Measurements from ENCODE around the gene TUBGCP5.

TUBGCP5 gene

DNA sequence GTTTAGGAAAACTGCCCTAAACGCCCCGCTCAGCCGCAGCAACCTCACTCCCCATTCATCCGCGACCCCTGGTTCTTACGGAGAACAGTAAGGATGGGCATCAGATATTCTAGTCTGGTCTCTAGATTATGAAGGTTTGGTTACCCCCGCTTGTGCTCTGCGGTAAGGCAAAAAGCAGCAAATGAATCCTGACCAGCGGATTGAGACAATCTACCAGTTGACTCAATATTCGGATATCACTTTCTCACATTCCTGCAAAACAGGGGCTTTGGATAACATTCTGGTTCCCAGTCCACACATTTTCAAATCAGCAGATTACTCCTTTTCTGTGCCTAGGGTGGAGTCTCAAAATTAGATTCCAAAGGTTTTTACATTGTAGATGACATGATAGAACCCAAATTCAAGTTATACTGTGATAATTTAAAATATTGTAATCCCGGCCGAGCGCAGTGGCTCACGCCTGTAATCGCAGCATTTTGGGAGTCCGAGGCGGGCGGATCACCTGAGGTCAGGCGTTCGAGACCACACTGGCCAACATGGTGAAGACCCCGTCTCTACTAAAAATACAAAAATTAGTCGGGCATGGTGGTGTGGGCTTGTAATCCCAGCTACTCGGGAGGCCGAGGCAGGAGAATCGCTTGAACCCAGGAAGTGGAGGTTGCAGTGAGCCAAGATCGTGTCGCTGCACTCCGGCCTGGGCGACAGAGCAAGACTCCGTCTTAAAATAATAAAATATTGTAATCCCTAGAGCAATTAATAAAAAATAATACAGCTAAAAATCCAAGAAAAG lies 58.1 kb downstream of the TUBGCP5 start:
- peak overlapping the region; percentile 92 for H3K4me3 ChIP-seq (ENCODE audit: low read depth, low read length)
- no peak for DNase-seq (ENCODE audit: low read depth)

DNA sequence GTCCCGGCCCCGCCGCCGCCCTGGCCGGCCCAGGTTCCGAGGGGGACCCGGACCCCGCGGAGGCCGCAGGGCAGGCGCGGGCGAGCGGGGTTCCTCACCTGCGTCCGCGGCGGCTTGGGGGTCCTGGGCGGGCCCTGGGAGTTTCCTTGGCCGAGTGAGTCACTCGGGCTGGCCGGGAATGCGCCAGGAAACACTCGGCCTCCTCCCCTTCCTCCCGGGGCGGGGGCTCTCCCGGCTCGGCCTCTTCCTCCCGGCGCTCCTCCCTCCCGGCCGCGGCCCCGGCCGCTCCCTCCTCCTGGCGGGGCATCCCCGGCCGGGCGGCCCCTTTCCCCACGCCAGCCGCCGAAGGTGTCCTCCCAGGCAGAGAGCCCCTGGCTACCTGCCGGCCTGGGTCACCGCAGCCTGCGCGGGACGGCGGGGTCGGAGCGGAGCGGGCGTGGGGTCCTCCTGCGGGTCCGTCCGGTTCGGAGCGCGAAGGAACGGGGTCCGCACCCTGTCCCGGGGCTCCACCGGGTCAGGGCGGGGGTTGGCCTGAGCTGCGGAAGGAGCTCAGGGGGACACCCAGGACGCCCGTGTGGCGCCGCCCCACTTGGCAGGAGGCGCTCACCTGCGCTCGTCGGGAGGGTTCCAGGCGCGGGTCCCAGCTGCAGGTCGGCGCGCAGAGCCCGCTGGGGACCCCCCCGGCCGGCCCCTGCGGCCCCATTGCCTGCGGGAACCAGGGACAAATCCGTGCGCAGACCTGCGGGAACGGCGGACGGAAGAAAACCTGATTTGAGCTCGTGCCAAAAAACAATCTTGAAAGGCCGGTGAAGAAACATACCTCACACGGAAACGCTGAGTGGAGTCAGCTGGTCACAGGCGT lies 58.9 kb downstream of the TUBGCP5 start, which contains the start of gene CYFIP1:
CYFIP1 (minus strand) TSS at position 180 of the 862 bp plus-strand sequence. CDS start 33,083 bp downstream, outside the sequence.
- peak within 1 kb of the TSS; percentile 92 for H3K4me3 ChIP-seq (ENCODE audit: low read depth, low read length)
- DNase-seq (ENCODE audit: low read depth), result peak; percentile 57

- peak overlapping the region; percentile 92 for H3K4me3 ChIP-seq (ENCODE audit: low read depth, low read length)
- DNase-seq (ENCODE audit: low read depth), result no peak
Measured at GRCh38 chr15:22979238-22980188, 59.9 kb downstream of the TUBGCP5 start.

GRCh38 chr15:22978691-22979237 lies 60.6 kb downstream of the TUBGCP5 start:
- no peak for DNase-seq (ENCODE audit: low read depth)
- peak overlapping the region; percentile 92 for H3K4me3 ChIP-seq (ENCODE audit: low read depth, low read length)

DNA sequence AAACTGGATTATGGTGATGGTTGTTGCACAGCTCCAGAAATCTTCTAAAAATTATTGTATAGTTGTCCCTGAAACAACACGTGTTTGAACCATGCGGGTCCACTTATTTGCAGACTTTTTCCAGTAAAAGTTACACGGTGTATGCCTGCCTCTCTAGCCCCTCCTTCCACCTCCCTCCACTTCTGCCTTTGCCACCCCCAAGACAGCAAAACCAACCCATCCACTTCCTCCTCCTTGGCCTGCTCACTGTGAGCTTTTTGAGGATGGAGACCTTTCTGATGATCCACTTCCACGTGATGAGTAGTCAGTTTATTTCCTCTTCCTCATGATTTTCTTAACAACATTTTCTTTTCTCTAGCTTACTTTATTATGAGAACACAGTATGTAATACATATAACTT lies 64.6 kb downstream of the TUBGCP5 start:
- DNase-seq (ENCODE audit: low read depth), result no peak
- no peak overlapping the region for H3K4me3 ChIP-seq (ENCODE audit: low read depth, low read length)

- no peak overlapping the region for H3K4me3 ChIP-seq (ENCODE audit: low read depth, low read length)
- no peak for DNase-seq (ENCODE audit: low read depth)
Measured at GRCh38 chr15:22973987-22974386, 65.4 kb downstream of the TUBGCP5 start.

- no peak overlapping the region for H3K4me3 ChIP-seq (ENCODE audit: low read depth, low read length)
- no peak for DNase-seq (ENCODE audit: low read depth)
Measured at GRCh38 chr15:22973286-22973685, 66.1 kb downstream of the TUBGCP5 start.

DNA sequence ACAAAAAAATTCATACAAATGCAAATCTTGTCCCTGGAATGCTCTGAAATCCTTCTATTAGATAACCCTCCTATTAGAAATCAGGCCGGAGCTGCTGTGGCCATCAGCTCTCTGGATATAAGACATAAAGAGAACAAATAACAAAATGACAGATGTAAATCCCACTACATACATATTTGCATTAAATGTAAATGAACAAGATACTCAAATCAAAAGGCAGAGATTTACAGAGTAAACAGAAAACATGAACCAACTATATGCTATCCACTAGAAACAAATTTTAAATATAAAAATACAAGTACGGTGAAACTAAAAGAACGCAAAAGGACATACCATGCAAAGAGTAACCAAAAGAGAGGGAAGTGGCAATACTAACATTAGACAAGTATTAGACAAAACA lies 69.9 kb downstream of the TUBGCP5 start:
- no peak overlapping the region for H3K4me3 ChIP-seq (ENCODE audit: low read depth, low read length)
- no peak for DNase-seq (ENCODE audit: low read depth)

- H3K4me3 ChIP-seq (ENCODE audit: low read depth, low read length), result no peak overlapping the region
Measured at GRCh38 chr15:22968366-22968765, 71.0 kb downstream of the TUBGCP5 start.

DNA sequence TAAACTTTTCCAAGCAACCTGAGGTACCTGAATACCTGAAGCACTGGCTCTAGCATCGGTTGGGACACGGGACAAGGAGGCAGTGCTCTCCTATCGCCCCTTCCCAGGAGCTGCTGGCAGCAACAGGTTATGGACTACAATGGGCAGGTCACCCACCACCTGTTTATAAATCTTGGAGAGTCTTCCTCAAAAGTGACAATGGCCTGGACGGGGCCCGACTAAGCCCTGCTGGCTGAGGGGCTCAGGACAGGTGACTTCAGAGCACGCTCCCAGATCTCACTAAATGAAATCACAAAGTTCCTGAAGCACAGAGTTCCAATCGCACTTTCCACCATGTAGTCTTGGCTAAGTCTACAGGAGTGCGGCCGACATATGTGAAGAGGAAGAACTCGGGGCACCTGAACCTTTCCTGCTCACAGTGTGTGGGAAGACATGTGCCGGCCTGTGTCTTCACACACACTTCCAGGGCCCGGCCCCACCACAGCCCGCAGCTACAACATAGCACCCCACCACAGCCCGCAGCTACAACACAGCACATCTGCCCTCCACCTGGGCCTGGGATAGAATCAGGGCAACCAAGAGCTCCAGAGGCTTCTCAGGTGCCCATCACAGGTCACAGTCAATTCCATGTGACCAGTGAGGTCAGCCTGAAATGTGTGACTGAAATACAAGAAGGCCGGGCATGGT lies 72.1 kb downstream of the TUBGCP5 start:
- no peak for DNase-seq (ENCODE audit: low read depth)
- no peak overlapping the region for H3K4me3 ChIP-seq (ENCODE audit: low read depth, low read length)

More at GRCh38 chr15:22968366-22968765, 71.0 kb downstream of the TUBGCP5 start:
- DNase-seq (ENCODE audit: low read depth), result peak; percentile 89

DNA sequence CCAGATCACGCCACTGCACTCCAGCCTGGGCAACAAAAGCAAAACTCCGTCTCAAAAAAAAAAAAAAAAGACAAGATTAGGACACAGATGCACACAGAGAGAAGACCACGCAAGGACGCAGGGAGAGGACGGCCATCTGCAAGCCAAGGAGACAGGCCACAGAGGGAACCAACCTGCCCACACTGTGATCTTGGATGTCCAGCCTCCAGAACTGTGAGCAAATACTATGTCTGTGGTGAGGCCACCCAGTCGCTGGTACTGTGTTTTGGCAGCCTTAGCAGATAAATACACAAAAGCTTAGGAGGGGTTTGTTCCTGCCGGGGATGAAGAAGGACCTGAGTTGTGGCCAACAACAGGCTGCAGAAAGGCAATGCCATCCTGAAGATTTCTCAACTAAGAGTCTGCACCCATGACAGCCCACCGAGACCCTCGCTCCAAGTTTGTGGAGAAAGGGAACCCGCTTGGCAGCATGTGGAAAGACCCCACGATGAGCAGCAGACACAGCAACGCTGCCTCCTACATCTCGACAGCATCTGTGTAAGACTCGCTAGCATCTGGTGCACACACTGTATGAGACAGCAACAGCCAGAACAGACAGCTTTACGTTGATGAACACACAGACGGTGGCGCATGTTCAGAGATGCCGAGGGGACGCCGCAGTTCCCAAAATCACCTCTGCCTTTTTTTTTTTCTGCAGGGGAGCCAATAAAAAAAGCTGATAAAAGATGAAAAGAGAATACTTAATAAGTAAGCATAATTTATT lies 72.9 kb downstream of the TUBGCP5 start:
- DNase-seq (ENCODE audit: low read depth), result no peak

DNA sequence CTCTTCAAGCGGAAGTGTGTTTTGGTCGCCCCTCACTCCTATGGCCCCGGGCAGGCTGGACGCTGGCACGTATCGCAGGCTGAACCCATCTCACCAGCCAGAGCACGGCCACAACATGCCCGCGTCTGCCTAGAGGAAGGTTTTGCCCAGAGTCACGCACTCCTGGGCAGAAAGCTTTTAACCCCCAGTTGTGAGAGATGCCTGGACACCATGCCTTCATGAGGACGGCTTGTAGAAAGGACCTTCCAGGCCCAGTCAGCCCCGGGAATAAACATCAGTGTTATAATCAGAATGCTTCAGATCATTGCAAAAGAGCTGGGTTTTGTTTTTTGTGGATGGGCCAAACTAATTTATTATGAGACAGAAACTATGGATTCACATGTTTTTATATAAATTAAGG lies 75.7 kb downstream of the TUBGCP5 start:
- no peak for DNase-seq (ENCODE audit: low read depth)

More for the DNA sequence above, 72.9 kb downstream of the TUBGCP5 start:
- no peak overlapping the region for H3K4me3 ChIP-seq (ENCODE audit: low read depth, low read length)

DNA sequence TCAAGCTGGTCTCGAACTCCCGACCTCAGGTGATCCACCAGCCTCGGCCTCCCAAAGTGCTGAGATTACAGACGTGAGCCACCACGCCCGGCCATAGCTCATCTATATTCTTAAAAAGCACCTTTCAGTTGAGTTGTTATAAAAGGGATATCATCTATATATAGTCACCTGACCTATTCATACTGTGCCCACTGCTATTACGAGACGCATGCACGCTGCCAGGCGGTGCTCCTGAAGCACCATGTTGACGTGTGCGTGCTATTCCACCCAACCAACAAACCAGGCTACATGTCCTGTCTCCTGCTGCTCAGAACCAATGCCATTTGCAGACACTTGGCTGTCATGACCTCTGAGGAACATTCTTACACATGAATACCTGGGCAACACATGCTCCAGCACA lies 76.8 kb downstream of the TUBGCP5 start:
- DNase-seq (ENCODE audit: low read depth), result no peak
- H3K4me3 ChIP-seq (ENCODE audit: low read depth, low read length), result no peak overlapping the region

More for the DNA sequence above, 75.7 kb downstream of the TUBGCP5 start:
- no peak overlapping the region for H3K4me3 ChIP-seq (ENCODE audit: low read depth, low read length)

- DNase-seq (ENCODE audit: low read depth), result no peak
- no peak overlapping the region for H3K4me3 ChIP-seq (ENCODE audit: low read depth, low read length)
Measured at GRCh38 chr15:22961762-22962161, 77.6 kb downstream of the TUBGCP5 start.

DNA sequence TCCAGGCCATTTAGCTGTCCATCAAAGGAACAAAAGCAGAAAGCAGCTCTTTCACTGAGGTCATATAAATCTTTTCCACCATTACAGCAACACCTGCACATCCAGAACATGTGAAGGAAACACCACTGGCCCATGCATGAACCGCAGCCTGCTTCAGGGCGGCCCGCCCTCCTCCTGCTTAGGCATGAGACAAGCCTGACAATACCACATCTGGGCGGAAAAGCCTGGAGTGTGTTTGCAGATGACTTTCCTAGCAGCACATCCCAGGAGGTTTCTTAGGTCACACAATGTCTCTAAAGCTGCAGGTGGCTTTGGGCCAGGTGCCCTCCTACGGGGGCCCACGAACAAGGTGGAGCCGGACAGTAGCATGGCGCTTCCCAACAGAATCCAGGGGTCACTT lies 78.8 kb downstream of the TUBGCP5 start:
- no peak for DNase-seq (ENCODE audit: low read depth)
- H3K4me3 ChIP-seq (ENCODE audit: low read depth, low read length), result no peak overlapping the region

DNA sequence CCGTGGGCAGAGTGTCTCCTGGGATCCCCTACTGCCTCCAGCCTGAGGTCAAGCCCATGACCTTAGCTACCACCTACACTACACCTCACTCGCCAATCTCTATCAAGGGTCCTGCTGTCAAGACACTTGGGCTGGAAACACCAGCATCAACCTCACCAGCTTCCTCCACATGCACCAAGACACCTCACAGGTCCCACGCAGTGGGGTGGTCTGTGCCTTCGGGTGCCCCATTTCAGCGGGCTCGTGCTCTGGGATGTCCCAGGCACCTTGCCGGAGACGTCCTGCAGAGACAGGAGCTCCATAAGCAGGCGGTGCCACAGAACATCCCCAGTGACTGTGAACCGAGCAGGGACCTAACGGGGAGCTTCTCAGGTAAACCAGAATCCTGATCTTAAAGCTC lies 79.2 kb downstream of the TUBGCP5 start:
- no peak overlapping the region for H3K4me3 ChIP-seq (ENCODE audit: low read depth, low read length)
- no peak for DNase-seq (ENCODE audit: low read depth)

DNA sequence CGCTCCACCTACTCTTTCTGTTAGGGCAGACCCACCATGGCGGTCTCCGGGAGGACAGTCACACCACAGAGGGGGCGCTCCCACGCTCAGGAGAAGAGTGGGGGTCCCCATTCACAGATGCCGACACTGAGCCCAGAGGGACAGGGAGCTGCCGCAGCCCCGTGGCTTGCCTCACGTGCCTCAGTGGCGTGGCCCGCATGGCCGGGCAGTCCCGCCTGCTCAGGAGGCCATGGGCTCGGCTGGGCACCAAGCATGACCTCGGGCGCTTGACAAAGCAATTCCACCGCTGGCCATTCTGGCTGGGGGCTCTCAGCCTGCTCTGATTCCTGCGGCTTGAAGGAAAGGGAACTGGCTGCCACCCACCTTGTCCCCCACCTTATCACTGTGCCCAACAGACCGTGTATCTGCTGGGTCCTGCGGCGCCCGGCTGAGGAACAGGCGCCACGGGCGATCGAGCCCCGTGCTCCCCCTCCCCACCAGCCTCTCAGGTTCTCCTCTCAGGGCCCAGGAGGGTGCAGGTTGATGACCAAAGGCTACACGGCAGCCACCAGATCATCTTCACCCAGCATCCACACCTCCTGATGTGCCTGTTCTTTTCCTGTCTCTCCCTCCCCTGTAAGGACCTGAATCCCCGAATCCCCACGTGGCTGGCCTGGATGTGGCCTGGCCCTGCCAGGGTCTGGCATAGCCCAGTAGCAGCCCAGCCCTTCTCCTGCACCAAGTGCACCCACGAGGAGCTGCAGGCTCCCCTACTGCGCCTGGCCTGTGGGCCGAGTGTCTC lies 79.9 kb downstream of the TUBGCP5 start:
- H3K4me3 ChIP-seq (ENCODE audit: low read depth, low read length), result no peak overlapping the region
- no peak for DNase-seq (ENCODE audit: low read depth)
